Activated CD8-positive, alpha-beta T cell treated with anti-CD3 and anti-CD28 coated beads for 36 hours (primary cell): ENCODE data around the gene PTH1R. TPM values are rescaled to one million over a fixed set of nuclear protein-coding genes. Genes with fewer than 3 reads are reported as not detected.

Experiments used
- ATAC-seq: fragments of 200-7000 bp; cut with Tn5 transposase; one replicate; pipeline ENCODE4 v1.10.0; 2021; ENCODE audit warnings: mild to moderate bottlenecking, moderate library complexity
- CTCF ChIA-PET: fragments of 350-600 bp; sonication (Branson Sonifier 250); formaldehyde crosslinking; loops from one replicate; lab custom pipeline; 2021; ENCODE audit warnings: antibody characterized with exemption; lab: Charles Lee
- POLR2A ChIA-PET: fragments of 350-600 bp; sonication (Branson Sonifier 250); formaldehyde crosslinking; loops from one replicate; lab custom pipeline; 2021; ENCODE audit warnings: antibody characterized with exemption; lab: Charles Lee
- DNase-seq: peaks from one replicate; pipeline ENCODE4 v3.0.0-alpha.2; 2020
- H3K27ac Mint-ChIP-seq: one replicate; pipeline ENCODE4 v1.8.0; 2021; ENCODE audit warnings: mild to moderate bottlenecking, mixed read lengths
- H3K27me3 Mint-ChIP-seq: one replicate; pipeline ENCODE4 v1.8.0; 2021; ENCODE audit warnings: mixed read lengths
- H3K36me3 Mint-ChIP-seq: one replicate; pipeline ENCODE4 v1.8.0; 2021; ENCODE audit warnings: low read depth, mixed read lengths
- H3K4me1 Mint-ChIP-seq: one replicate; pipeline ENCODE4 v1.8.0; 2021; ENCODE audit warnings: low read depth, mixed read lengths
- H3K4me3 Mint-ChIP-seq: one replicate; pipeline ENCODE4 v1.8.0; 2021; ENCODE audit warnings: mild to moderate bottlenecking, moderate library complexity, mixed read lengths
- H3K9me3 Mint-ChIP-seq: one replicate; pipeline ENCODE4 v1.8.0; 2021; ENCODE audit warnings: mixed read lengths
- intact Hi-C: fragments of 100-400 bp; cut with micrococcal nuclease; formaldehyde crosslinking; loops from one replicate; pipeline ENCODE4 v1.10.0; 2022
- total RNA-seq, 2 experiments: library from RNA; stranded (reverse); gene quantifications; one replicate each; pipeline ENCODE4 v1.2.3, GENCODE V29; 2021
- TF ChIP-seq, protein P1 (sequence below): fragments of 200-600 bp; IDR thresholded peaks from one replicate; pipeline ENCODE4 v1.8.0; 2022; ENCODE audit warnings: antibody characterized with exemption, mild to moderate bottlenecking

PTH1R gene
- total RNA-seq, 2 experiments from 2014 or later, result not detected

DNA sequence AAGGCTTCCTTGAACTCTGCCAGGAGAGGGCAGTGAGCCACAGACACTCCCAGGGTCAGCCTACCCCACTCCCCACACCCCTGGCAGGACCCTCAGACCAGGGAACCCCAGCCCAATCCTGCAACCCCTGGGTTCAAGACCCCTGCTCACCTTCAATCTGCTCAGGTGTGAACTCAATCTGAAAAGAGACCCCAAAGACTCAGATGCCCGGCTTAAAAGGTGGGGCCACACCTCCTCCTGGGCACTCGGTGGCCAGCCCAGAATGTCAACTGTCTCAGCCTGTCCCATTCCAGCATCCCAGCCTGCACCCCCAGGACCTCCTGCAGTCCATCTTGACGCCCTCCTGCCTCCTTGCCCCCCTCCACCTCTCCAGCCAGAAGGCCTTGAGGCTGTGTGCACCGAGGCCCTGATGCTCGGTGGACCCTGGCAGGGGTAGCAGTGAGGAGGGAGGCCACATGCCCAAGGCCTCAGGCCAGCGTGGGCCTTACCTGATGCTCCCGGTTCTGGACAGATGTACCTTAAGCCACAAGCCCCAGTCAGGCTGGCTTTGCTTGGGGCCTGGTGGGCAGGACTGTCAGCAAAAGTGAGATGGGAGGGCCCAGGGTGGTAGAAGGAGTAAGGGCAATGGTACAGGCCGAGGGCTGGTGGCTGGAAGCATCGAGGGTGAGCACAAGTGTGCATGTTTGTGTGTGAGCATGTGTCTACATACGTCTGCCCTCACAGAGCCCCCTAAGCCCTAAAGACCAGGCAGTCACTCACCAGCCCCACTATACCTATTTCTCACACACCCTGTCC lies 16.5 kb upstream of the PTH1R start:
- no peaks in the 10 kb centered on the region for H3K36me3 Mint-ChIP-seq
- intact Hi-C loops, result no loop called here
- ATAC-seq (no peak), DNase-seq (peak; percentile 0)
- ChIA-PET POLR2A (no interaction called here), CTCF (interaction anchor here (1.5 to 1.8 kb wide), 2 partner anchors 10 to 49 kb away, joined by 3 to 4 read pairs; no protein-coding TSS in a partner anchor)
- no peaks in the 10 kb centered on the region for H3K4me1 Mint-ChIP-seq
- H3K9me3 Mint-ChIP-seq, result no peaks in the 10 kb centered on the region
- TF ChIP-seq, protein P1, sequence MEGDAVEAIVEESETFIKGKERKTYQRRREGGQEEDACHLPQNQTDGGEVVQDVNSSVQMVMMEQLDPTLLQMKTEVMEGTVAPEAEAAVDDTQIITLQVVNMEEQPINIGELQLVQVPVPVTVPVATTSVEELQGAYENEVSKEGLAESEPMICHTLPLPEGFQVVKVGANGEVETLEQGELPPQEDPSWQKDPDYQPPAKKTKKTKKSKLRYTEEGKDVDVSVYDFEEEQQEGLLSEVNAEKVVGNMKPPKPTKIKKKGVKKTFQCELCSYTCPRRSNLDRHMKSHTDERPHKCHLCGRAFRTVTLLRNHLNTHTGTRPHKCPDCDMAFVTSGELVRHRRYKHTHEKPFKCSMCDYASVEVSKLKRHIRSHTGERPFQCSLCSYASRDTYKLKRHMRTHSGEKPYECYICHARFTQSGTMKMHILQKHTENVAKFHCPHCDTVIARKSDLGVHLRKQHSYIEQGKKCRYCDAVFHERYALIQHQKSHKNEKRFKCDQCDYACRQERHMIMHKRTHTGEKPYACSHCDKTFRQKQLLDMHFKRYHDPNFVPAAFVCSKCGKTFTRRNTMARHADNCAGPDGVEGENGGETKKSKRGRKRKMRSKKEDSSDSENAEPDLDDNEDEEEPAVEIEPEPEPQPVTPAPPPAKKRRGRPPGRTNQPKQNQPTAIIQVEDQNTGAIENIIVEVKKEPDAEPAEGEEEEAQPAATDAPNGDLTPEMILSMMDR, result no peak
- no peak overlapping the region for H3K27ac Mint-ChIP-seq
- H3K4me3 Mint-ChIP-seq, result no peak overlapping the region
- no peaks in the 10 kb centered on the region for H3K27me3 Mint-ChIP-seq

GRCh38 chr3:46861605-46862368 lies 15.7 kb upstream of the PTH1R start:
- no peak for ATAC-seq
- intact Hi-C loops, result no loop called here
- POLR2A ChIA-PET, result interaction anchor here (0.7 kb wide), 1 partner anchor 86 kb away, joined by 3 read pairs; no protein-coding TSS in a partner anchor
- peak; percentile 1 for DNase-seq
- Mint-ChIP-seq H3K27me3 (no peaks in the 10 kb centered on the region), H3K9me3 (no peaks in the 10 kb centered on the region), H3K27ac (no peak overlapping the region), H3K4me1 (no peaks in the 10 kb centered on the region), H3K4me3 (no peak overlapping the region), H3K36me3 (no peaks in the 10 kb centered on the region)
- TF ChIP-seq, protein P1, result no peak
- CTCF ChIA-PET, result interaction anchor here (1.5 to 1.8 kb wide), 2 partner anchors 9 to 48 kb away, joined by 3 to 4 read pairs; no protein-coding TSS in a partner anchor

GRCh38 chr3:46862369-46863025 lies 15.0 kb upstream of the PTH1R start:
- ATAC-seq, result no peak
- Mint-ChIP-seq H3K36me3 (no peaks in the 10 kb centered on the region), H3K27ac (no peak overlapping the region), H3K4me3 (no peak overlapping the region), H3K9me3 (no peaks in the 10 kb centered on the region), H3K27me3 (no peaks in the 10 kb centered on the region), H3K4me1 (no peaks in the 10 kb centered on the region)
- POLR2A ChIA-PET, result interaction anchor here (0.7 kb wide), 1 partner anchor 87 kb away, joined by 3 read pairs; no protein-coding TSS in a partner anchor
- CTCF ChIA-PET, result interaction anchor here (0.9 to 1.8 kb wide), 6 partner anchors 9 to 157 kb away, joined by 3 to 4 read pairs (median 3); no protein-coding TSS in a partner anchor
- no peak for DNase-seq
- intact Hi-C loops, result no loop called here
- TF ChIP-seq, protein P1, result no peak

DNA sequence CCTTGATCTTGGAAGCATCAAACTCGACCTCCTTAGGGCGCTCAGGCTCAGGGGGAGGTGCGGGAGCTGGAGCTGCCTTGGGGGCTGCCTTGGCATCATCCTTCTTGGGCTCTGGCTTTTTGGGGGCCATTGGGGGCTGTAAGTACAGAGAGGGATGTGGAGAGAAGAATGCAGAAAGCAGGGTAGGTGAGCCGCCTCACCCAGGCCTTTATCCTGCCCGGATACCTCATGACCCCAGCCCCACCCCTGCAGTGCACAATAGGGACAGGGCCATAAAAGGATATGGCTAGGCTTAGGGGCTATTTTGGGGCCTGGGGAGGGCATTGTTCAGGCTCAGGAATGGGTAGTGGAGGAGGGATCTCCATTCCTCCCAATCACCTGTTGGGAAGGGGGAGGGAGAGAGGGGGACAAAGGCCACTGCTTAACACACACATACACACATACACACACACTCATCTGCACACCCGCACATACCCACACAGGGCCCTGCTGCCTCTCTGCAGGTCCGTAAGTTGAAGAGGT lies 14.2 kb upstream of the PTH1R start, which contains the start of gene MYL3:
TSS of gene MYL3 (minus strand) at position 184 of the 522 bp plus-strand sequence. CDS start at position 130, 54 bp downstream.
- intact Hi-C loops, result no loop called here
- ChIA-PET POLR2A (no interaction called here), CTCF (interaction anchor here (0.9 to 1.8 kb wide), 5 partner anchors 10 to 158 kb away, joined by 3 to 4 read pairs (median 3); no protein-coding TSS in a partner anchor)
- DNase-seq (no peak), ATAC-seq (no peak)
- no peaks in the 10 kb centered on the region for H3K27me3 Mint-ChIP-seq
- no peaks in the 10 kb centered on the region for H3K4me1 Mint-ChIP-seq
- H3K9me3 Mint-ChIP-seq, result no peaks in the 10 kb centered on the region
- H3K4me3 Mint-ChIP-seq, result no peak within 1 kb of the TSS
- H3K36me3 Mint-ChIP-seq, result no peaks in the 10 kb centered on the region
- no peak within 1 kb of the TSS for H3K27ac Mint-ChIP-seq
- TF ChIP-seq, protein P1, result no peak
